GM18907 (cell line): ENCODE measurements around the gene RB1.
"Not testable (repeated sequence)": the region's sequence is repeated elsewhere in the genome, so short reads cannot be mapped to it uniquely, and the experiment has no call there.

Source experiments
- ATAC-seq: cut with Tn5 transposase; IDR thresholded peaks from one replicate; pipeline ENCODE4 v1.9.1; 2021; ENCODE audit warnings: mild to moderate bottlenecking, moderate library complexity; ENCODE audit not compliant: unreplicated experiment

The RB1 gene

DNA sequence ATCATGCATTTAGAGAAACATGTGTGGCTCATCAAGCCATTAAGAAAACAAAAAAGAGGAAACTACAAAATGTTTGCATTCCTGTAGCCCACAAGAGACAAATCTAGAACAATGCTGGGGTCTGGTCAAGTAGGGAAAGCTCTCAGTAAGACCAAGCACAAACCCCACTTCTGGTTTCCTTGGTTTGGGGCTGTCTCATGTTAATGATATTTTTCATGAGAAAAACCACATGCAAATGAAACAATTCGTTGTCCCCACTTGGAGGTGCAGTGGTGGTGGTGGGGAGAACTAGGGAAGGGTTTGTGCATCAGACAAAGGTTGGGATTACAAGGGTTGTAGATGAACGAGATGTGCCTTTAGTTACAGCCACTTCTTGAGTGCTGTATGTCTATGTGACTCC lies 7.0 kb upstream of the RB1 start:
- ATAC-seq = peak; percentile 55

DNA sequence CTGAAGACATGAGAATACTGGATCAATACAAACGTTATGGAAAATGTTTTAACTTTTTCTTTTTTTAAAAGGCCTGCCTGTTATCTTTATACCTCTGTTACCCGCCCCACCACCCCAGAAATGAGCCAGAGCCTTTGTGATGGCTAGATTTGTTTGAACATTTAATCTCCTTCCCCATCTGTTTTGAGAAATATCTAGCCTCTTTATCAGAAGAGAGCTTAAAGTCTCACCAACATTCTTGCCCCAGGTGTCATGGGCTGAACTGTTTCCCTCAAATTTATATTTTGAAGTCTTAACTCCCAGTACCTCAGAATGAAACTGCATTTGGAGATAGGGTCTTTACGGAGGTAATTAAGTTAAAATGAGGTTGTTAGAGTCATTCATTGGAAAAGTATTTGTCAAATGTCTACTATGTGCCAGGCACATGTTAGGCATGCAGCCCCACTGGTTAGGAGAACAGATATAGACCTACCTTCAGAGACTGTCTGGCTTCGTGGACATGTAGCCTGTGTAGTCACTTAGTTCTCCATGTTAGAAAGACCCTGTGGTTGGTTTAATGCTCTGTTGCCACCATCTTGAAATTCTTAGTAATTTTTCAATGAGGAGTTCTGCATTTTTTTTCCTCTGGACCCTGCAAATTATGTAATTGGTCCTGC lies 6.3 kb upstream of the RB1 start:
- ATAC-seq = peak; percentile 14

DNA sequence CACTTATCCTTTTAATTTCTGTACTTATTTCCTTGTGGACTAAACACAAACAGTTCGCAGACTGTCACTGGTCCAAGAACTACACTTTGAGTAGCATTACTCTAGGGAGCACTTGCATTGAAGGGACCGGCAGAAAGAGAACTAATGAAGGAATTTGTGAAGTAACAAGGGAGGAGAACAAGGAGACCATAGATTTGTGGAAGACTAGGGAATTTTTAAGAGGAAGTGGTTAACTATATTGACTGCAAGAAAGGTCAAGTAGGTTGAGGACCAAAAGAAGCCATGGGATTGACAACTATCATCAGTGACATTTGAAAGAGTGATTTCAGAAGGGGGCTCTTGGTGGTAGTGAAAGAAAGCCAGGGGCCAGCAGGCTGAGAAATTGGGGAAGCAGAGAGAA lies 4.0 kb upstream of the RB1 start:
- ATAC-seq = no peak

DNA sequence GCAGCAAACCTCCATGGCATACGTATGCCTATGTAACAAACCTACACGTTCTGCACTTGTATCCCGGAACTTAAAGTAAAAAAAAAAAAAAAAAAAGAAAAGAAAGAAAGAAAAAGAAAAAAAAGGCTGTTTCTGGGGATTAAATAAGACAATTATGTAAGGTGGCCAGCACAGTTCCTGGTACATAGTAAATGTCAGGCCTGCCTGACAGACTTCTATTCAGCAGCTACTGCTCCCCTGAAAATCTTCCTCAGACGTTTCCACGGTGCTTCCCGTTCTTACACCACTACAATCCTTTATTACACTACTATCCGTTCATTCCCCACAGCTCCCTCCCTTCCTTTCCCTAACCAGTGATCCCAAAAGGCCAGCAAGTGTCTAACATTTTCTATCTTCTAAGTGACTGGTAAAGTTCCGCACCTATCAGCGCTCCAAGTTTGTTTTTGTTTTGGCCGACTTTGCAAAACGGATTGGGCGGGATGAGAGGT lies 636 bp upstream of the RB1 start:
- ATAC-seq = no peak

DNA sequence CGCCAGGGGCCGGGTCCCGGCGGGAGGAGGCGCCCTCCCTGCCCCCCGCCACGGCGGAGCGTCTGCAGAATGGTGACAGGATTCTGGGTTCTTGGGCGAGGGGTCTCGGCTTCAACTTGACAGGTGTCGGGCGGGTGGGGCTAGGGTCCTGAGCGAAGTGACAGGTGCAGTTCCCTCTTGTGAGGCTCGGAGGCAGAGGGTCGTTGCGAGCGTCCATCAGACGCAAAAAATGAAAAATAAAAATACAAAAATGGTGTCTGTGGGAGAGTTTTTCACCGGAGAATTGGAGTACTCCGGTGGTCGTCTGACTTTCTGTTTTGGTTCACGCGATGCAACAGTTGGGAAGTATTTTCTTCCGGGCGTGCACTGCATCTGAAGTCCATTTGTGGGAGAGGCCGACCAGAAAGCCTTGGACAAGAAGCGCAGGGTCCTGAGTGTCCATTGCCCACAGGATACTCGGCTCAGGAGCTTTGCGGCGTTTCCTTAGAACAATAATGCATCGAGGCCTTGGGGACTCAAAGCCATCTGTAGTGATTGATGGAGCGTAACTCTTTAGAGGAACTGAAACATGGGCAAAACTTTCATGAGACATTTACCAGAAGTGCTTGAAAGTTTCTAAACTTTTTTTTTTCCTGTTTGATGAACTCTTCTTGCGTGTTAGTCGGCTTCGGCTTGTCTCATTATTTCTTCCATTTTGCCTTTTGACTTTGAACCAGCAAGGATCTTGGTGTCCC lies 759 bp downstream of the RB1 start:
- ATAC-seq = peak; percentile 70

DNA sequence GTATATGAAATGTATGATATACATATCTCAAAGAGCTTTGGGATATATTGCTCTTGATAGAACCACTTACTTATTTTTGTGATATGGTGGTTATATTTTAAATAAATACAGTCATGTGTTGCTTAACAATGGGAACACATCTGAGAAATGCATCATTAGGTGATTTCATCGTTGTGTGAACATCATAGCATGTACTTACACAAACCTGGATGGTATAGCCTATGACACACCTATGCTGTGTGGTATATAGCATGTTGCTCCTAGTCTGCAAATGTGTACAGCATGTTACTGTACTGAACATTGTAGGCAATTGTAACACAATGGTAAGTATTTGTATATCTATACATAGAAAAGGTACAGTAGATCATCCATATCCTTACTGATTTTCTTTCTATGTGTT lies 7.7 kb downstream of the RB1 start:
- no peak for ATAC-seq

DNA sequence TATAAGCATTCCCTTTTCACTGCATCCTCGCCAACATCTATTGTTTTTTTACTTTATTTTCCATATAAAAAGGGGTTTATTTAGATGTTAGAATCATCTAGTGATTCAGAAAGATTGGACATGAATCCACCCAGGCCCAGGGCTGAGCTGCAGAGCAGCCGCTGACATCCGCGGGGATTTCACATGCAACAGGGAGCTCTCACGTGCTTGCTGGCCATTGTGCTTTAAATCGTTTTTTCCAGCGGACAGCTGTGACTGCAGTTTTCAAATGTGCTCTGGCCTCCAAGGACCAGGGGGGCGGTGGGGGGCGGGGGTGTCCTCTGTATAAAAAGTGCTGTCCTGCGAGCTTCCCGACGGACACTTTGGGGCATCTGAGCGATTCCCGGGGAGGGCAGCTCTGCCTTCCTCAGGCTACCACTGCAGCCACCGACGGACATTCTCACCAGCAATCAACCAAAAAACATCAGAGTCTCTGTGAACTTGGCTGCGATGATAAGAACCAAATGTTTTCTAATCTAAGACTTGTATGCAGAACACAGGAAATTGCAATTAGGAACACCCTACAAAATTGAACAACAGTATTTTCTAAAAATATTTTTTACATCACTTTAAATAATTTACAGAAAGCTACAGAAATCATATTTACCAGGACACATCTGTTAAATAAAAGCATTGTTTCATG lies 12.6 kb downstream of the RB1 start:
- ATAC-seq = no peak

DNA sequence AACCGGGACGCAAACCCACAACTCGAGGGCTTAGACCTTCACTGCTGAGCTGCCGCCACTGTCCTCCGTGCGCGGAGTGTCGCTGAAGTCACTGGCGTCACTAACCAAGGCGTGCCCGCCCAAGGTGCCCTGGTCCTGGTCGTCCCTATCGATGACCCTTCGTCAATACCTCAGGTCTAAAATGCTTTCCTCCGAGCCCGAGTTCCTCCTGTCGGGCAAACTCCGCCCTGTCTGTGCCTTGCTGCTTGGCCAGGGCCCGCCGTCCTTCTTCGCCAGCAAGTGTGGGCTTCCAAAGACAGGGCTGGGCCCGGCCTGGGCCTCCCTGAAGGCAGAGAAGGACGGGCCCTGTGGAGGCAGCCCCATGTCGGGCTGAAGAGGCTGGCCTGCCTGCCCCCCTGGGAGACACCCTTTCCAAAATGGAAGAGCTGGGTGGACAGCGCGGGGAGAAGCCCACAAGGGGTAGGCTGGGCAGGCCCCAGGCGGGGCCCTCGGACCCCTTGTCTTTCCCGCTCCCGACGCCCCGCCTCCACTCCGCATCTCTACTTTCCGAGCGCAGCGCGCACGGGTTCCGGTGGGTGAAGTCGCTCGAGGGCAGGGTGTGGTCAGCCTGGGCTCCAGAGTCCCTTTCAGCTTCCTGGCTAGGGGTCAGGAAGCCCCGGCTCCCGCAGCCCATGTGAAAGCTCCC lies 13.4 kb downstream of the RB1 start:
- ATAC-seq = no peak

DNA sequence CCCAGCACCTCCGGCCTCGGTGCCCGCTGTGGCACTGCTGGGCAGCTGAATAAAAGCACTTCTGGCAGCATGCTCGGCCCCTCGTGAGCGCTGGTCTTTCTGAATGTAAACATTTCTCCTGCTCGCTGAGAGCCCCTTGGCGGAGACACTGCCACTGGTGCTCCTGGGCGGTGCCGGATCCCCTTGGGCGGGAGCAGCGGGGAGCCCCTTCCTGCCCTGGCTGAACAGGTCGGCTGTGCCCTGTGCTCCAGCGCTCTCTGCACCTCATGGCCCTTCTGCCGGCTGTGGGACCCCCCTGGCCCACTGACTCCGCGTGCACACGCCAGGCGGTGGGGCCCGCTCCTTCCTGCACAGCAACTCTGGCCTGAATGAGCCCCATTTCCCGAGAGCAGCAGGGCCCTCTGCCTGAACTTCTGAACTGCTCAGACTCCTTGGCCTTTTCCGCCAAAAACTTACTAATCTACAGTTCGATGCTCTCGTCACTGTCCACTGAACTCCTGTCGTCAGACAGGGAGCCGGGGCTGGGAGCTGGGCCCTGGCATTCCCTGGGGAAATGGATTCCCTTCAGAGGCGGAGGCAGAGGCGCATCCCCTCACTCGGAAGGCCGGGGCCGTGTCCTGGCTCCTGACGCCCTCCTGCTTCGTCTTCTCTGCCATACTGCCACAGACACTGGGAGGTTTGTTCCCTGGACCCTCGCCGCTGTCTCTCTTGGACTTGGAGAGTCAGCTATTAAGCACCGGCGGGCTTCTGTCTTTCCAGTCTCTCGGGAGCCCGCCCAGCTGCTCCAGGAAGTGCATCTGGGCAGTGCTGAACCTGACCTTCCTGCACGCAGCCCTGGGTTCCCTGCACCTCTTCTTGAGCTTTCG lies 14.2 kb downstream of the RB1 start:
- no peak for ATAC-seq

DNA sequence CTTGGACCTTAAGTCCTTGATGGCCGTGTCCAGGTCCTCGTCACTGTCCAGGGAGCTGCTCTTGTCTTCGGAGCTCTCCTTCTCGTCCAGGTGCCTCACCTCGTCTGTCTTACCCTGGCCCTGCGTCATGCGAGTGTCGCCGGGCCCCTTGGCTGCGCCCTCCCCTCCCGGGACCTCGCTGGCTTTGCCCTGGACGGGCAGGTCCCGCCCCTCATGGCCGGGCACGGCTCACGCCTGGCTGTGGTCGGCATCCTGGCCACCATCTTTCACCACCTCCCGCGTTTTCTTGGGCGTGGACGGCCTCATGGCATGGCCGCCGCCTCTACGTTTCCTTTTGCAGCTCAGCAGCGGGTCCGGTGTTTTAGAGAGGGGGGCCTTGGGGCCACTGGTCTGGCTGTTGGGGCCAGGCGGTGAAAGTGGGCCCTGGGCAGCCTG lies 14.8 kb downstream of the RB1 start:
- no peak for ATAC-seq

DNA sequence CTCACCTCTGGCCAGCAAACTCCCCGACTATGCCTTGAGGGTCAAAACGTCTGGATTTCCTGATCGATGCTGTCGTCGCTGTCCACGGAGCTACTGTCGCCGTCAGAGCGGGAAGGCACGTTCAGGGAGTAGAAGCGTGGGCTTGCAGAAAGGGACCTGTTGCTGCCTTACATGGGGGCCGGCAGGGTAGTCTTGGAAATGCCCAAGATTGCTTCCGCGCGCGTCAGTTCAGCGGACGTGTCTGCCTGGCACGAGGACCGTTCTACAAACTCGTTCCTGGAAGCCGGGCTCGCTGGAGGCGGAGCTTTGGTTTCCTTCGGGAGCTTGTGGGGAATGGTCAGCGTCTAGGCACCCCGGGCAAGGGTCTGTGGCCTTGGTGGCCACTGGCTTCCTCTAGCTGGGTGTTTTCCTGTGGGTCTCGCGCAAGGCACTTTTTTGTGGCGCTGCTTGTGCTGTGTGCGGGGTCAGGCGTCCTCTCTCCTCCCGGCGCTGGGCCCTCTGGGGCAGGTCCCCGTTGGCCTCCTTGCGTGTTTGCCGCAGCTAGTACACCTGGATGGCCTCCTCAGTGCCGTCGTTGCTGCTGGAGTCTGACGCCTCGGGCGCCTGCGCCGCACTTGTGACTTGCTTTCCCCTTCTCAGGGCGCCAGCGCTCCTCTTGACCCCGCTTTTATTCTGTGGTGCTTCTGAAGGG lies 15.4 kb downstream of the RB1 start:
- no peak for ATAC-seq

DNA sequence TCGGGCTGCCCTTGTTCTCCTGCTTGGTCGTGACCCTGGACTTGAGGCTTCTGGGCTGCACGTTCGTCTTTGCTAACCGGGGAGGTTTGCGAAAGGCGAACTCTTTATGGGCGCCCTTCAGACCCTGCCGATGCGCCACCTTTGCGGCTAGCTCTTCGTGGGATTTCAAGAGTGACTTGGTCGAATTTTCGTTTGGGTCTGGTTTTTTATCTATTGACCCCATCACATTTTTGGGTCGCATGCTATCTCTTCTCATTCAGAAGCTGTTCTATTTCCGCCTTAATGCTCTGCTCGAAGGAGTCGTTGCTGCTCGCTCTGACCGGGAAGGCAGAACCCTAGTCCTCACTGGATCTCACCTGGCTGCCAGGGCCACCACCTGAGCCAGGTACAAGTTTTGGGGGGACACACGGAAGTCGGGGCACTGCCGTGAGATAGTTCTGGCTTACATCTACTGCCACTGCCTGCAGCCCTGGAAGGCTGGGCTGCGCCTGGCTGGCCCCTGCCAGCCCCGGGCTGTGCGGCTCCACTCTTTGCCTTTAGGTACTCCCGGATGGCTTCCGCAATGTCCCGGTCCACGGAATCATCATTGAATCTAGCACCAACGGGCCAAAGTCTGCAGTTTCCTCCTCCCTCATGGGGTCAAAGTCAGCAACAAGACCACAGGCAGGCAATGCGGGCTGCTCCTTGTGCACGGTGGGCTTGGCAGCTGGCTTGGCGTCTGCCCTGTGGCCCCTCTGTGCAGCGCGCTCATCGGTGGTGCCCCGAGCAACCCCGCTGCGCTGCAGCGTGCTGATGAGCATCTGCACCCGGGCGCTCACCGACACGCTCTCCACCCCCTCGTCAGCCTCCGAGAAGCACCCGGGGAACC lies 16.2 kb downstream of the RB1 start:
- ATAC-seq = no peak

DNA sequence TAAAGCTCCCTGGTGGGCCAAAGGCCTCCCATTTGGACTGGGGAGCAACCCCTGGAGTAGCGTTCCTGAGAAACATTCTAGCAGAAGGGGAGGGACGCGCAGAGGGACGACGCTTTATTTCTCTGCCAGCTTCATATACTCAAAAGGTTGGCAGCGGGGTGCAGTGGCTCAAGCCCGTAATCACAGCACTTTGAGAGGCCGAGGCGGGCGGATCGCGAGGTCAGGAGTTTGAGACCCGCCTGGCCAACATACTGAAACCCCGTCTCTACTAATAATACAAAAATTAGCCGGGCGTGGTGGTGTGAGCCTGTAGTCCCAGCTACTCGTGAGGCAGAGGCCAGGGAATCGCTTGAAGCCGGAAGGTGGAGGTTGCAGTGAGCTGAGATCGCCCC lies 16.8 kb downstream of the RB1 start:
- ATAC-seq = no peak

DNA sequence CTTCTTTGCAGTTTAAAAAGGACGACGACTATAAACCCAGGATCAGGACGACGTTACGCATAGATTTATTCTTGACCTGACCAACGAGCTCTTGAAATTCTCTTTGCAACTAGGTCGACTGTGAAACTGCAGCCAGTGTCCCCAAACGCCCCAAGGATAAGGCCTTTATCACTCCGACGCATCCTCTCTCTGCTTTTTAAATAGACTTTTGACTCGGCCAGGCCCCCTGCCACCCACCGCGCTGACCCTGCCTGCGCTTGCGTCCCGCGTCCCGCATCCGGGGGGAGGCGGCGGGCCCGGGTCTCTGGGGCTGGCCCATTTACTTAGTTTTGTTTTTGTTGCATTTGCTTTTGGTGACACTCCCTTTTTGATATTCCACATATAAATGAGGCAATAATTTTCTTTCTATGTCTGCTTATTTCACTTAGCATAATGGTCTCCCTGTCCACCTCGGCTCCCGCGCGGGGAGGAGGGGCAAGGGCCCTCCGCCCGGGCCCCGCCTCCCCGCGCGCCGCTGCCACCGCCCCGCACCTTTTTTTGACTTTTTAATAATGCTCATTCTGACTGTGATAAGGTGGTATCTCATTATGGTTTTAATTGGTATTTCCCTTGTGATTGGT lies 17.4 kb downstream of the RB1 start:
- no peak for ATAC-seq

DNA sequence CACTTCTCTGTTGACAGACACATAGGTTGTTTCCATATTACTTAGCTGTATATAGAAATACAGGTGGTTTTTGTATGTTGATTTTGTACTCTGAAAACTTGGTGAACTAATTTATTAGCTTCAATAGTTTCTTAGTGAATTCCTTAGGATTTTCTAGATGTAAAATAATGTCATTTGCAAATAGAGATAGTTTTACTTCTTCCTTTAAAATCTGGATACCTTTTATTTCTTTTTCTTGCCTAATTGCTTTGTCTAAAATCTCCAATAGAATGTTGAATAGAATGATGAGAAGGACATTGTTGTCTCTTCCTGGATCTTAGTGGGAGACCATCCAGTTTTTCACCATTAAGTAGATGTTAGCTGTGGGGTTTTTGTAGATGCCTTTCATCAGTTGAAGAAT lies 18.7 kb downstream of the RB1 start:
- ATAC-seq = no peak

DNA sequence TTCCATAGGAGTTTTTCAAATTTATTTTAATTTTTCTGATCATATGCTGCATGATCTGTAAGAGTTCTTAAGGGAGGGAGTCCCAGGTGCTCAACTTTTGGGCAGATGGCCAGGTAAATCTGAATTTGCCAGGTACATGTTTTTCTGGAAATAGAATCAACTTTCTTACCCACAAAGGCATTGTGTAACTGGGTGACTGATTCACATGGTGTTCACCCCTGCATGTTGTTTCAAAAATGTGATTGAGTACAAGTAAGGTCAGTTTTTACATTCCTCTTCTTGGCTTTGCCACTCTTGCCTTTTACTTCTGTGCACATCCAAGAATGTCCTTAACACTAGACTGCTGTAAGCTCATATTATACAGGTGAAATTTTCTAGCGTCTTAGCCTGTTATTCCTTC lies 30.4 kb downstream of the RB1 start:
- ATAC-seq = no peak

DNA sequence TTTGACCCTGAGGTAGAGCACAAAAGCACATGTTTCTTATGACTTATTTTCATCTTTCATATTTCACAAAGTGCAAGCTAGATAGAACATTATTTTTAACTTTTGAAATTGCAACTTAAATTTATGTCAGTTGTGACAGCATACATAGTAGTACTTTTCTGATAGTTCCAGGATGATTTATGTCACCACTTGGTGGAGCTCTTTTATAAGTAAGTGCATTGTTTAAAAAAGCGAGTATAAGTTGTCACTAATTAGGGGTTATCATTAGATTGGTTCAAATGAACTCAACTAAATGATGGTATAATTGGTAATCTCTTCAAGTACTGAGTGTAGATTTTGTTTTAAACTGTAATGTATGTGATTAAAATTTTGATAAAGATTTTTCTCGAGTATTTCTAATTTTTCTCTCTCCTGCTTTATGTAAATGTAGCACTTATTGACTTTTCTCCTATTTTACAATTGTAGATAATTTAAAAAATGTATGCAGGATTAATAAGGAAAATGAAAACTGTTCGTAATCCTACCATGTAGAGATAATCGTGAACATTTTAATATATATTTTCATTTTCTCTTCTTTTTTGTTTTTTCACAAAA lies 31.1 kb downstream of the RB1 start:
- no peak for ATAC-seq

DNA sequence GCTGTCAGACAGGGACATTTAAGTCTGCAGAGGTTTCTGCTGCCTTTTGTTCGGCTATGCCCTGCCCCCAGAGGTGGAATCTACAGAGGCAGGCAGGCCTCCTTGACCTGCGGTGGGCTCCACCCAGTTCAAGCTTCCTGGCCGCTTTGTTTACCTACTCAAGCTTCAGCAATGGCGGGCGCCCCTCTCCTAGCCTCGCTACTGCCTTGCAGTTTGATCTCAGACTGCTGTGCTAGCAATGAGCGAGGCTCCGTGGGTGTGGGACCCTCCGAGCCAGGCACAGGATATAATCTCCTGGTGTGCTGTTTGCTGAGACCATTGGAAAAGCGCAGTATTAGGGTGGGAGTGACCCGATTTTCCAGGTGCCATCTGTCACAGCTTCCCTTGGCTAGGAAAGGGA lies 35.6 kb downstream of the RB1 start:
- ATAC-seq = not testable (repeated sequence)
